ENCODE measurements around the gene SH3RF2. TPM values are rescaled to one million over a fixed set of nuclear protein-coding genes. Genes with fewer than 3 reads are reported as not detected.
"Not testable (repeated sequence)": the region's sequence is repeated elsewhere in the genome, so short reads cannot be mapped to it uniquely, and the experiment has no call there.

SH3RF2 gene
- total RNA-seq, 1 experiment from 2014 or later: 7.9 TPM

DNA sequence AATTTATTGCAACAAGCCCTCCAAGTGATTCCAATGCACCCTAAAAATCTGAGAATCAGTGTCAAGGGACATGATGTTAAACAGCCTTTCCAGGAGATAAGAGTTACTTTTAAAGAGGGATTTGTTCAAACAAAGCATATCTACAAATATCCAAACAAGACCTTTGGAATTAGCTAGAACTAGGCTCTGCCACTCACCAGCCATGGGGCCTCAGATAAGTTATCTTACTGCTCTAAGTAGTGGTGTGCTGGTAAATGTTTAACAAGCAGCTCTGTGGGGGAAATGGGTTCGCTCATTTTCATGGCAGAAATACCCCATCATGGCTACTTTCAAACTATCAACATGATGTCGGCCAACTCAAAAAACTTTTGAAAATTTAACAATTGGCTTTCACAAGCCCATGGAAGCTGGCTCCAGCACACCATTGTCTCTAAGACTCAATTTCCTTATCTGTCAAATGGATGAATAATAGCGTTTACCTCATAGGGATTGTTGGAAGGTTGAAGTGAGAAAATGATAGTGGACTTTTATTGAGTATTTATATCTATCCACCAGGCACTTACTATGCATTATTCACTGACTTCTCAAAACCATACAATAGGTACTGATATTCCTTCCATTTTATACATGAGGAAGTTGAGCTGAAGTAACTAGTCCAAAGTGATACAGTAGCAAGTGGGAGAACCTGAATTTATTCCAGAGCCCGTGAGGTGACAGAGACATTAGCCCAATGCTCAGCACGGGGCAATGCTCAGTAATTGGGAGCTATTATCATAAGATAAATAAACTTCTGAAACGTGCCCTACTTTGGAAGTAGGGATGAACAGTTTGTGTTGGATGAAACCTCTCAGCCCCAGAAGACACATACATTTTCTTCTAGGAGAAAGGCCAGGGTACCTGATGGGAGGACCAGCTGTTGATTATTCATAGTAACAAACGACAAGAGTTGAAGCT, 43.2 kb downstream of the SH3RF2 start:
- no peak for DNase-seq (ENCODE audit: low read depth)

- DNase-seq (ENCODE audit: low read depth): no peak
Observed at GRCh38 chr5:145980259-145980658, 43.9 kb downstream of the SH3RF2 start.

DNA sequence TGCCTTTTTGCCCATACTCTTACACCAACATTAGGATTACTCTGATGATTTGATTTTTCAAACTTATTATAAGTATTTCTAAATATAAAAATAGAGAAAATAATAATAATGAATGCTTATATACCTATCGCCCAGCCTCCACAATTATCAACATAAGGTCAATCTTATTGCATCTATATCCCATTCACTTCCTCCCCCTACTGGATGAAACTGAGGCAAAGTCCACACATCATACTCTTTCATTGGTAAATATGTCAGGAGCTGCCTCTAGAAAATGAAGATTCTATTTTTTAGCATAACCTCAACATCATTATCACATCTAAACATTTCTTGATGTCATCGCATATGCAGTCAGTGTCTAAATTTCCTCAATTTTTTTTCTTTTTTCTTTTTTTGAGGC, 44.3 kb downstream of the SH3RF2 start:
- no peak for DNase-seq (ENCODE audit: low read depth)

GRCh38 chr5:145981589-145982571, 45.5 kb downstream of the SH3RF2 start:
- no peak for DNase-seq (ENCODE audit: low read depth)

GRCh38 chr5:145982572-145983318, 46.4 kb downstream of the SH3RF2 start:
- no peak for DNase-seq (ENCODE audit: low read depth)

- DNase-seq (ENCODE audit: low read depth): no peak
Observed at GRCh38 chr5:145983446-145983845, 47.1 kb downstream of the SH3RF2 start.

DNA sequence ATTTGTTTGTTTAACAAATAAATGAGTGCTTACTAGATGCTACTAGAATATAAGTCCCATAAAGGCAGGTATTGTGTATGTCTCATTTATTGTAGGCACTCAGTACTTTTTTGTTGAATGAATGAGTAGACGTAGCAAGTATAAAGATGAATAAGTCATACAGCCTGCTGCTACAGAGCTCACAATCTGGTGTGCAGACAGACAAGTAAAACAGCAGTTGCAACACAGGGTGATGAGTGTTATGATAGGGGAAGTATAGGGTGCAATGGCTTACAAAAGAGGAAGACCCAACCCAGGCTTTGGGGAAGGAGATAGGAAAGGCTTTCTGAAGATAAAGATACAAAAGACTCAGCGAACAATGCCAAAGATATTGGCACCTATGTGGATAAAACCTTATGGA, 47.7 kb downstream of the SH3RF2 start:
- DNase-seq (ENCODE audit: low read depth): no peak

GRCh38 chr5:145987856-145988255, 51.5 kb downstream of the SH3RF2 start:
- DNase-seq (ENCODE audit: low read depth): no peak

- DNase-seq (ENCODE audit: low read depth): no peak
Observed at GRCh38 chr5:145988993-145989392, 52.6 kb downstream of the SH3RF2 start.

DNA sequence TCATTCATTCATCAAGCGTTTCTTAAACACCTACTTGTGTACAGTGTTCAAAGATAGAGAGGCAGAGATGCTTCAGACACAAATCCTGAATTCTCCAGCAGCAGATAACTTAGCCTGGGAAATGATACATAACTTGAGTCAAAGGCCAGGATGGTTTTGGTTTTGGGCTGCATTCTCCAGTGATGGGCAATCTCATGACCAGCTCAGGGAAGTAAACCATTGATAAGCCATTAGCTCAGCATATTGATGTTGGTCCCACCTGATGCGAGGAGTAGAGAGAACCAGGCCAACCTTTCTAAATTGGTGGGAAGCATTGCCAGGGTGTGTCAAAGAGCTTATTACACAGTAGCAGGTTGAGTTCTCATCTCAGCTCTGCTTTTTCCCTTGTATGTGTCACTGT, 53.0 kb downstream of the SH3RF2 start:
- DNase-seq (ENCODE audit: low read depth): no peak

- DNase-seq (ENCODE audit: low read depth): no peak
Observed at GRCh38 chr5:145990170-145990569, 53.8 kb downstream of the SH3RF2 start.

GRCh38 chr5:145991044-145991575, 54.7 kb downstream of the SH3RF2 start:
- peak; percentile 47 for DNase-seq (ENCODE audit: low read depth)

DNA sequence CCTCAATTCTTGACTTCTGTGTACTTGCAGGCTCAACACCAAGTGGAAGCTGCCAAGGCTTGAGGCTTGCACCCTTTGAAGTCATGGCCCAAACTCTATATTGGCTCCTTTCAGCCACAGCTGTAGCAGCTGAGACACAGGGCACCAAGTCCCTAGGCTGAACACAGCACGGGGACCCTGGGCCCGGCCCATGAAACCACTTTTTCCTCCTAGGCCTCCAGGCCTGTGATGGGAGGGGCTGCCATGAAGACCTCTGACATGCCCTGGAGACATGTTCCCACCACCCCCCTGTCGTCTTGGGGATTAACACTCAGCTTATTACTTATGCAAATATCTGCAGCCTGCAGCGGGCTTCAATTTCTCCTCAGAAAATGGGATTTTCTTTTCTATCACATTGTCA, 57.2 kb downstream of the SH3RF2 start:
- not testable (repeated sequence) for DNase-seq (ENCODE audit: low read depth)

DNA sequence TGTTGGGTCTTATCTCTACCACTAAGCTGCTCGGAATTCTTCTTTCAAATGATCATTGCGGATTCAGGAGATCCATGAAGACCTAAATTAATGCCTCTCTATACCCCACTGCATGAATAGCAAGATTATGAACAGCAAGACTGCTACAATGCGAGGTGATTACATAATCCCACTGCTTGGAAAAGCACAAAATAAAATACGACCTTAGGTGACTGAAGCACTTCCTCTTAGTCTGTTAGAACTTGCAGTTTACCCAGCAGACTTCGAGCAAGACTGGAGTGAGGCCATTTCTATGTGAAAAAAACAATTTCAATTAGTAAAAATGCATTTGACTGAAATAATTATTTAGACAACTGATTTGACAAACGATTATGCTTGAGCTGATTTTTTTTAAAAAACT, 59.8 kb downstream of the SH3RF2 start:
- DNase-seq (ENCODE audit: low read depth): no peak

DNA sequence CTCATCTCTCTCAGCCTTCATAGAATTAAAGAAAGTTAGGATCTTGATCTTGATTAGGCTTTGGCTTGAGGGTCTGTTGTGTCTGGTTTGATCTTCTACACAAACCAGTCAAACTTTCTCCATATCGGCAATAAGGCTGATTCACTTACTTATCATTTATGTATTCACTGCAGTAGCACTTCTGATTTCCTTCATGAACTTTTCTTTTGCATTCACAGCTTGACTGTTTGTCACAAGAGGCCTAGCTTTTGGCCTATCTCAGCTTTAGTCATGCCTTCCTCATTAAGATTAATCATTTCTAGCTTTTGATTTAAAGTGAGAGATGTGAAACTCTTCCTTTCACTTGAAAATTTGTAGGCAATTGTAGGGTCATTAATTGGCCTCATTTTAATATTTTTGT, 62.8 kb downstream of the SH3RF2 start:
- DNase-seq (ENCODE audit: low read depth): no peak

DNA sequence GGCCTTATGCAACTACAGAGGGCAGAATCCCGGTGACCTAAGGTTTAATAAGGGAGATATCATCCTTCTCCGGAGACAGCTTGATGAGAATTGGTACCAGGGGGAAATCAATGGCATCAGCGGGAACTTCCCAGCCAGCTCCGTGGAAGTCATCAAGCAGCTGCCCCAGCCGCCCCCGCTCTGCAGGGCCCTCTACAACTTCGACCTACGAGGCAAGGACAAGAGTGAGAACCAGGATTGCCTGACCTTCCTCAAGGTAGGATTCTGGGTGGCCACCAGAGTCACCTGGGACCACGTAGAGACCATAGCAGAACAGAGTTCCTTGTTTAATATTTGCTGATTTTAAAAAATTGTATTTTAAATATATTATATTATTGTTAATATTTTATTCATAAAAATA, 63.7 kb downstream of the SH3RF2 start:
- DNase-seq (ENCODE audit: low read depth): no peak

DNA sequence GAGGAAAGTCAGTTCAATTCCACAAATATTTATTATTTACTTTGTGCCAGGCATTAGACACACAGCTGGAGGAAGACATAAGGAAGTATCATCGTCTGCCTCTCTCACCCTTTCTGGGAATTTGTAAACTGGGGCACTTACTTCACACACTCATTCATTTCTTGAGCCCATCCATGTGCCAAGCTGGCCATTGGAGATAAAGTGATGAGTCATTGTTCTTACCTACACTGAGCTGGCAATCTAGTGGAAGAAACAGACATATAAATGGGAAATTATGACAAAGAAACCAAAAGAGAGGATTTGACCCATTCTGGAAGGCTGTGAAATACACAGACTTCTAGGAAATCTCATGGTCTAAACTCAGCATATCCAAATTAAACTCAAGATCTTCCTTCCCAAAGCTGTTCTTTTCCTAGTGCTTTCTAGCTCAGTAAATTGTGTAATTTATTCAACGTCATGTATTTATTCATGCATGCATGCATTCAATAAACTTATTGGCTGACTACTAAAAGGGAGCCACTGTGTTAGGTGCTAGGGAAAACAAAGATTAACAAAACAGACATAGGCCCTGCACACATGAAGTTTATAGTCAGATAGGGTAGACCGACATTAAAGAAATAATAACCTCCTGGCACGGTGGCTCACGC, 65.3 kb downstream of the SH3RF2 start:
- DNase-seq (ENCODE audit: low read depth): peak; percentile 71

DNA sequence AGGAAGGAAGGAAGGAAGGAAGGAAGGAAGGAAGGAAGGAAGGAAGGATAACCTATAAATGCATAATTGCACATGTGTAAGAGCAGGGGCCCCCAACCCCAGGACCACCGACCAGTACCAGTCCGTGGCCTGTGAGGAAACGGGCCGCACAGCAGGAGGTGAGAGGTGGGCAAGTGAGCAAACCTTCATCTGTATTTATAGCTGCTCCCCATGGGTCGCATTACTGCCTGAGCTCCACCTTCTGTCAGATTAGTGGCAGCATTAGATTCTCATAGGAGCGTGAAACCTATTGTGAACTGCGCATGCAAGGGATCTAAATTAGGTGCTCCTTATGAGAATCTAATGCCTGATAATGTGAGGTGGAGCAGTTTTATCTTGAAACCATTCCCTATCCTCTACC, 66.1 kb downstream of the SH3RF2 start:
- no peak for DNase-seq (ENCODE audit: low read depth)

DNA sequence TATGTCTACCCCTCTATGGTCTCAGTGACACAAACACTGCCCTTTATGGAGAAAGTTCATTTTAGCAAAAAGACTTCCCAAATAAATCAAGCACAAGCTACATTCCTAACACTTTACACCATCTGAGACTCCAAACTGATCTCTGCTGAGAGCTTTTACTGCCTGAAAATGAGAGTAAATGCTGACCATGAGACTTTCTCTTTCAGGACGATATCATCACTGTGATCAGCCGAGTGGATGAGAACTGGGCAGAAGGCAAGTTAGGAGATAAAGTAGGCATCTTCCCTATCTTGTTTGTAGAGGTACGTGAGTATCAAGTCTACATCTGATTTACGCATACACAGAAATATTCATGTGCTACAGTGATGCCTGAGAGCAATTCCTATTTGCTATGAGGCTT, 67.5 kb downstream of the SH3RF2 start:
- DNase-seq (ENCODE audit: low read depth): no peak

- DNase-seq (ENCODE audit: low read depth): no peak
Observed at GRCh38 chr5:146005264-146005663, 68.9 kb downstream of the SH3RF2 start.

DNA sequence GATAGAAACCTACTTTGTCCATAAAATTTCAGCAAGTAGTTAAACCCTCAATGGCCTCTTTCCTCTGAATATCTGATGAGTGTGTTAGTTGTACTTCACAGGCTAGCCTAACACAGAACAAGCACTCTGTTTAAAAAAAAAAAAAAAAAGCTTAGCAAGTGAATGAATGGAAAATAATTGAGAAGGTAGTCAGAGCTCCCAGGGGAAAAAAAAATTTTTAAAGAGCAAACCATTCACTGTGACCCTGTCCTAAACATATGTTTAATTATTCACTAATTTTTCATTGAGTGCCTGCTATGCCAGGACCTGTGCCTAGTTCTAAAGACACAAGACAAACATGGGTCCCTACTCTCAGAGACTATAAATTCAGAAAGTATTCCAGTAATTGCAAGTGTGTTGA, 69.3 kb downstream of the SH3RF2 start:
- no peak for DNase-seq (ENCODE audit: low read depth)
